ENCODE measurements around the gene ATF6B.

The ATF6B gene

DNA sequence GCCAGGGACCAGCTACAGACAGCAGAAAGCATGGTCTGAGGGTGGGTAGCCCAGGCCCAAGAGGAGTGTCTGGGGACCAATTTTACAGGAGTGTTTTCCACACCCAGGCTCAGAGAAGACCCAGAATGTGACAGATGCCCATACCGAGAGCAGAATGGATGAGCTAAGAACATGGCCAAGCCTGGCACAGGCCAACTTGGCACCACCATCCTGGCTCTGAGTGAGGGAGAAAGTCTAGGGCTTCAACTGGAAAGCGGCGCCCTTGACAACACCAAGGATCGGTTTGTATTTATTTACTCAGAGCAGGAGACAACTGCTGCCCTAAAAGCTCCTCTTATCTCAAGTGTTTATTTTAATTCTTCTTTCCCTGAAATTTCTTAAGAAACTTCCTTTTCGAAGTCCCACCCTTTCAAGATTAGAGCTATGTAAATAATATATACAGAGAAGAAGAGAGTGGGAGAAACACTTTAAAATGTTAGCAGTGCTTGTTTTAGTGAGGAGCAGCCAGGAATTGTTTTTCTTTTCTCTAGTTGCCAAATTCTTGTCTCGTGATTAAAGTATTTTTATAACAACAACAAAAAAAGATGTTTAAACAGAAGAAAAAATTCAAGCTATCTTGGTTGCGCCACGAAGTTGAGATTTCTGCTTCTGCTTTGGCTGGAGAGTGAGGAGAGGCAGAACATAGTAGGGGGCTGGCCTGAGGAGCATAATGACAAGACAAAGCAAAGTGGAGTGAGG is 35.1 kb downstream of the ATF6B start:
- no peak overlapping the region for H3K9ac ChIP-seq (ENCODE audit: low read length)
- H3K27me3 ChIP-seq (ENCODE audit: low read depth, low read length): peaks cover 38% of the 10 kb centered on the region
- no peaks in the 10 kb centered on the region for H3K79me2 ChIP-seq (ENCODE audit: low read length)
- H3K9me3 ChIP-seq (ENCODE audit: insufficient read depth, low read length): no peaks in the 10 kb centered on the region
- no peak for TF ChIP-seq EZH2phosphoT487 (IDR thresholded peaks at IDR 0.05; ENCODE audit: low read depth)
- TF ChIP-seq, protein P1, sequence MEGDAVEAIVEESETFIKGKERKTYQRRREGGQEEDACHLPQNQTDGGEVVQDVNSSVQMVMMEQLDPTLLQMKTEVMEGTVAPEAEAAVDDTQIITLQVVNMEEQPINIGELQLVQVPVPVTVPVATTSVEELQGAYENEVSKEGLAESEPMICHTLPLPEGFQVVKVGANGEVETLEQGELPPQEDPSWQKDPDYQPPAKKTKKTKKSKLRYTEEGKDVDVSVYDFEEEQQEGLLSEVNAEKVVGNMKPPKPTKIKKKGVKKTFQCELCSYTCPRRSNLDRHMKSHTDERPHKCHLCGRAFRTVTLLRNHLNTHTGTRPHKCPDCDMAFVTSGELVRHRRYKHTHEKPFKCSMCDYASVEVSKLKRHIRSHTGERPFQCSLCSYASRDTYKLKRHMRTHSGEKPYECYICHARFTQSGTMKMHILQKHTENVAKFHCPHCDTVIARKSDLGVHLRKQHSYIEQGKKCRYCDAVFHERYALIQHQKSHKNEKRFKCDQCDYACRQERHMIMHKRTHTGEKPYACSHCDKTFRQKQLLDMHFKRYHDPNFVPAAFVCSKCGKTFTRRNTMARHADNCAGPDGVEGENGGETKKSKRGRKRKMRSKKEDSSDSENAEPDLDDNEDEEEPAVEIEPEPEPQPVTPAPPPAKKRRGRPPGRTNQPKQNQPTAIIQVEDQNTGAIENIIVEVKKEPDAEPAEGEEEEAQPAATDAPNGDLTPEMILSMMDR (IDR thresholded peaks at IDR 0.05; ENCODE audit: low read depth, low read length): no peak
- no peak overlapping the region for H2AFZ ChIP-seq (ENCODE audit: low read depth, low read length)
- no peak overlapping the region for H3K27ac ChIP-seq (ENCODE audit: low read length)
- no peak overlapping the region for H3K4me3 ChIP-seq (ENCODE audit: low read length)
- H3K4me1 ChIP-seq (ENCODE audit: low read length): no peaks in the 10 kb centered on the region
- H3K4me2 ChIP-seq (ENCODE audit: low read length): no peak overlapping the region
- H3K36me3 ChIP-seq (replicated peaks; ENCODE audit: low read depth, low read length): no peaks in the 10 kb centered on the region
- no peaks in the 10 kb centered on the region for H4K20me1 ChIP-seq (ENCODE audit: insufficient read depth, low read length)

DNA sequence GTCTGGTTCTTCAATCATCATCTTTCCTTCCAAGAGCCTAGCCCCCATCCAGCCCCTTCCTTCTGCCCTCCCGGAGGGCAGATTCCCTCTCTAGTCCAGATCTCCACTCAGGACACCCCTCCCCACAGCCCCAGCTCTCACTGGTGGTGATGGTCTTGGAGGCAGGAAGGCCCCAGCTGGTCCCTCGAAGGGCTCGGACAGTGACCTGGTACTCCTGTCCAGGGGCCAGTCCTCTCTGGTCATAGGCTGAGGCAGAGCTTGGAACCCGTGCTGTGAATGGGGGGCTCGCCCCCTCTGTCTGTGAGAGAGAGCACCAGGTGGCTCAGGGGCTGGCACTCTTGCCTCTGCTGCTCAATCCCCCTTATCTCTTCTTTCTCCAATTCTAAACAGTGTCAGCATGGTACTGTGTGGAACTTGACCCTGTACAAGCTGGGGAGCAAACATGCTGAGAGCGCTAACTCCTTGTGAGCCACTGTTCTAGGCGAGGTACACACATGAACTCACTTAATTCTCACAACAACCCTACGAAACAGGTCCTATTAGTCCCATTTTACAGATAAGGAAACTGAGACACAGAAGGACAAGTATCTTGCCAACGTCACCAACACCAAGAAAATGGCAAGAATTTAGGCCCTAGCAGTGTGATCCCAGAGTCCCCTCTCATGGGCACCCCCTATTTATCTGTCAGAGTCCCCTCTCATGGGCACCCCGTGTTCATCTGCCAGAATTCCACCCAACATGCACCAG is 38.8 kb downstream of the ATF6B start:
- peaks cover 59% of the 10 kb centered on the region for H3K27me3 ChIP-seq (ENCODE audit: low read depth, low read length)
- no peak overlapping the region for H3K27ac ChIP-seq (ENCODE audit: low read length)

DNA sequence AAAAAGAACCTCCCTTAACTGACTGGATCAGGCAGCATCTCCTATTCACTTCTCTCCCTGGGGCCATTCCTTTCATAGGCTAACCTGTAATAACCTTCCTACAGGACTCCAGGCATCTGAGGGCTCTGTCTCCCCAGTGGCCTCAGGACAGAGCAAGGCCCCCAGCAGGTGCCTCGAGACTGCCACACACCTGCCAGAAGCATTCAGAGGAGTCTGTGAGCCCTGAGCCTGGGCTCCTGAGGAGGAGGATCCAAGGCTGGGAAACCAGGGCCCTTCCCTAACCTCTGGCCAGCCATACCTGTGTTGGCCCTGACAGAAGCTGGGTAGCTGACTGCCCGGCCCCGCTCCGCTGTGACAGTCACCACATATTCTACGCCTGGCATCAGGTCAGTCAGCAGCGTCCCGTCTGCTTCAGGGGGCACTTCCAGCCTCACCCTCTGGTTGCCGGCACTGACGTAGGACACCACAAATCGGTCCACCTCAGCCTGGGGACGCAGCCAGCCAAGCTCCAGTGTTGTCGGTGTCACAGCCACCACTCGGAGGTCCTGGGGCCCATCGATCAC is 39.5 kb downstream of the ATF6B start:
- no peak overlapping the region for H3K9ac ChIP-seq (ENCODE audit: low read length)
- peaks cover 3% of the 10 kb centered on the region; the same call in 1 of the 2 replicates for H4K20me1 ChIP-seq (ENCODE audit: insufficient read depth, low read length)
- no peaks in the 10 kb centered on the region for H3K36me3 ChIP-seq (replicated peaks; ENCODE audit: low read depth, low read length)
- TF ChIP-seq, protein P1 (IDR thresholded peaks at IDR 0.05; ENCODE audit: low read depth, low read length): no peak
- TF ChIP-seq EZH2phosphoT487 (IDR thresholded peaks at IDR 0.05; ENCODE audit: low read depth): no peak
- H2AFZ ChIP-seq (ENCODE audit: low read depth, low read length): no peak overlapping the region
- peaks cover 64% of the 10 kb centered on the region for H3K27me3 ChIP-seq (ENCODE audit: low read depth, low read length)
- no peak overlapping the region for H3K27ac ChIP-seq (ENCODE audit: low read length)
- H3K79me2 ChIP-seq (ENCODE audit: low read length): no peaks in the 10 kb centered on the region
- H3K4me2 ChIP-seq (ENCODE audit: low read length): no peak overlapping the region
- no peak overlapping the region for H3K4me3 ChIP-seq (ENCODE audit: low read length)
- H3K4me1 ChIP-seq (ENCODE audit: low read length): peaks cover 15% of the 10 kb centered on the region
- H3K9me3 ChIP-seq (ENCODE audit: insufficient read depth, low read length): no peaks in the 10 kb centered on the region

More for the DNA sequence above, 38.8 kb downstream of the ATF6B start:
- Histone ChIP-seq H4K20me1 (ENCODE audit: insufficient read depth, low read length) (peaks cover 3% of the 10 kb centered on the region; the same call in 1 of the 2 replicates), H2AFZ (ENCODE audit: low read depth, low read length) (no peak overlapping the region), H3K9me3 (ENCODE audit: insufficient read depth, low read length) (no peaks in the 10 kb centered on the region), H3K4me1 (ENCODE audit: low read length) (peaks cover 15% of the 10 kb centered on the region), H3K4me3 (ENCODE audit: low read length) (no peak overlapping the region), H3K79me2 (ENCODE audit: low read length) (no peaks in the 10 kb centered on the region), H3K36me3 (replicated peaks; ENCODE audit: low read depth, low read length) (no peaks in the 10 kb centered on the region), H3K4me2 (ENCODE audit: low read length) (no peak overlapping the region), H3K9ac (ENCODE audit: low read length) (no peak overlapping the region)
- TF ChIP-seq, protein P1 (IDR thresholded peaks at IDR 0.05; ENCODE audit: low read depth, low read length): no peak
- TF ChIP-seq EZH2phosphoT487 (IDR thresholded peaks at IDR 0.05; ENCODE audit: low read depth): no peak
